Measurements from ENCODE around the gene PAPPA.

Gene PAPPA

DNA sequence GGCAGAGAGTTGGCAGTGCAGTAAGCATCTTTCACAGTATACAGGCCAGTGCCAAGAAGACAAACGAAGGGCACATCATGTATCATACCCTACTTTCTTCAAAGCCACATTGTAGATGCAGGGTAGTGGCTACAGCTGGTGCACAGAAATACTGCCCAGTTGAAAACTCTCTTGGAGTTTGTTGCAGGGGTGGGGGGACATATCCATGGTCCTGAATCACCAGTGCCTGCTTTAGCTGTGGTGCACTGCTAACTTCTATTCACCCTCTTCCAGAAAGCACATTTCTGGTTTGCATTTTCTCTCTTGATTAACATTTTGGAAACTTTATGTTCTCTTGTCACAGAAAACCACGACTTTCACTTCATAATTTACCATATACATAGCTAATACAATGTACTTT is 196.6 kb downstream of the PAPPA start:
- intact Hi-C loops (cut with DNase I; ENCODE audit: low total_unique reads) = no loop called here
- peaks cover 0 to 12% (median 9%) of the 10 kb centered on the region in 3 donors for H3K36me3 ChIP-seq
- no peak for TF ChIP-seq CTCF (IDR thresholded peaks at IDR 0.05)
- H3K27ac ChIP-seq = no peak overlapping the region
- DNase-seq = no peak
- no peaks in the 10 kb centered on the region for H3K27me3 ChIP-seq
- H3K4me1 ChIP-seq = peaks cover 0 to 4% (median 0%) of the 10 kb centered on the region in 4 donors
- no peak overlapping the region for H3K4me3 ChIP-seq
- no peaks in the 10 kb centered on the region for H3K9me3 ChIP-seq

- intact Hi-C loops (cut with DNase I; ENCODE audit: low total_unique reads) = no loop called here
Observed at GRCh38 chr9:116352958-116353357, 199.4 kb downstream of the PAPPA start.

DNA sequence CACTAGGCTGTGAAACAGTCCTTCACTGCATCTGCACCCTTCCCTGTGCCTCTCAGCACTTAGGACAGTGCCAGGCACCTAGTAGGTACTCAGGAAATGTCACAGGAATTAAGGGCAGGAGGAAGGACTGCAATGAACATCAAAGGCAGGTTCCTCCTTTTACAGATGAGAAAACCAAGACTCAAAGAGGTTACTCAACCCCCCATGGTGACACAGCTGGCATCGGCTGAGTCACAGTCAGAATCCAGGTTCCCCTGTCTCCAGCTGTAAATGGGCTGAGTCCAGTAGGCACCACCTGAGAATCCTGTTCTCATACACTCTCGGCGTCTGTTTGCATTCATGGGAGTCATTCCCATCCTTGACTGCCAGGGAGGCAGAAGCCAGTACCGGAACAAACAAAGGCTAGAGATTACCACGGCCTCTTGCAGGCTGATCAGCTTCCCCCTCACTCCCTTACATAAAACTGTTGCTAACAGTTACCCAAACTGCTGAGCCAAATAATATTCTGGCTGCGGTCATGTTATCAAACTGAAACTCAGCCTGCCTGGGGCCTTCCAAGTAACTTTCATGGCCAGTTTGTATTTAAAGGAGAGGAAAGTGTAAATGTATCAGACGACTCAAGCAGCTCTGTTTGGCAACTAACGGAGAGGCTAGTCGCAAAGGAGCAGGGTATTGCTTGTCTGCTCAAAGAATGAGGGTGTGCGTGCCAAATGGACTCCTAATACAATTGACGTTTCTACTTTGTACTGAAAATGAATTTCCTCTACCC is 201.7 kb downstream of the PAPPA start:
- H3K4me3 ChIP-seq = no peak overlapping the region
- H3K27me3 ChIP-seq = no peaks in the 10 kb centered on the region
- intact Hi-C loops (cut with DNase I; ENCODE audit: low total_unique reads) = no loop called here
- DNase-seq = no peak
- H3K4me1 ChIP-seq = peaks cover 0 to 4% (median 0%) of the 10 kb centered on the region in 4 donors
- no peaks in the 10 kb centered on the region for H3K9me3 ChIP-seq
- H3K36me3 ChIP-seq = peaks cover 0 to 18% (median 12%) of the 10 kb centered on the region in 3 donors
- no peak overlapping the region for H3K27ac ChIP-seq
- TF ChIP-seq CTCF (IDR thresholded peaks at IDR 0.05) = no peak

More at GRCh38 chr9:116352958-116353357, 199.4 kb downstream of the PAPPA start:
- Histone ChIP-seq H3K9me3 (no peaks in the 10 kb centered on the region), H3K27ac (no peak overlapping the region), H3K36me3 (peaks cover 0 to 18% (median 12%) of the 10 kb centered on the region in 3 donors), H3K4me1 (peaks cover 0 to 4% (median 0%) of the 10 kb centered on the region in 4 donors), H3K27me3 (no peaks in the 10 kb centered on the region), H3K4me3 (no peak overlapping the region)
- no peak for TF ChIP-seq CTCF (IDR thresholded peaks at IDR 0.05)
- DNase-seq = no peak

DNA sequence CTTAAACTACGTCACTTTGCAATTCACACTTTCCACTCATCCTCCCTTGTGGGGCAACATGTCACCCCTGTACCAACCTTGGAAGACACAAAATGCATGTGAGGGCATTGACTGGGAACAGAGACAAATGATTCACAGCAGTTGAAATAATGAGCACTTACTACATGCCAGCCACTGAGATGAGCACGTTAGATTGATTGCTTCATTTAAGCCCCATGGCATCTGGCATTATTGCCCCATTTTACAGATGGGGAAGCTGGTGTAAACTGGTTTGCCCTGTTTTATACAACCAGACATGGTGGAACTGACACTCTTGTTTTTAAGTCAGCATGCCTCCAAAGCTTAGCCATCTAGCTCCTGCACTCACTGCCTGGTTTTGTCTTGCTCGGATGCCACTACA is 204.7 kb downstream of the PAPPA start:
- no peak for TF ChIP-seq CTCF (IDR thresholded peaks at IDR 0.05)
- intact Hi-C loops (cut with DNase I; ENCODE audit: low total_unique reads) = no loop called here
- Histone ChIP-seq H3K27me3 (no peaks in the 10 kb centered on the region), H3K4me3 (no peak overlapping the region), H3K36me3 (peaks cover 0 to 18% (median 10%) of the 10 kb centered on the region in 3 donors), H3K4me1 (peaks cover 0 to 4% (median 0%) of the 10 kb centered on the region in 4 donors), H3K9me3 (no peaks in the 10 kb centered on the region), H3K27ac (no peak overlapping the region)
- DNase-seq = no peak

DNA sequence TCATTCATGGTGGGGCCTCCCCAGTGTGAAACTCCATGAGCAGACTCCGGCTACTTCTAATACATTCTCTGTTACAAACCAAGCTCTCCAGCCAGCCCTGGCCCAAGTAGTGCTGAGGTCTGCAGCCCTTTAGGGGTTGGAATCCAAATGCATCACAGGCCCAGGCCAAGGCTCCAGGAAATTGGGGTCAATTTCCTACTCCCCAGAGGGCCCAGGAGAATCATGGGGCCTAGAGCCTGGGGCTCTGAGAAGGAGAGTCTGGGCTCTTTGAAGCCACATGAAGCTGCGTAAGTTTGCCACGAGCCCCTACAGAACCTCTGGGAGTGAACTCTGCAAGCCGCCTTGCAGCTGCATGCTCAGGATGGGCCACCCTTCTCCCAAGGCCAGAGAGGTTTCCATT is 206.4 kb downstream of the PAPPA start:
- no peak overlapping the region for H3K27ac ChIP-seq
- no peak overlapping the region for H3K4me3 ChIP-seq
- no peak for TF ChIP-seq CTCF (IDR thresholded peaks at IDR 0.05)
- H3K27me3 ChIP-seq = no peaks in the 10 kb centered on the region
- H3K36me3 ChIP-seq = peaks cover 0 to 13% (median 12%) of the 10 kb centered on the region in 3 donors
- no peaks in the 10 kb centered on the region for H3K9me3 ChIP-seq
- H3K4me1 ChIP-seq = peaks cover 0 to 1% (median 0%) of the 10 kb centered on the region in 4 donors
- no peak for DNase-seq
- intact Hi-C loops (cut with DNase I; ENCODE audit: low total_unique reads) = loop anchor here (5.0 to 10.0 kb wide), 2 partner anchors 217 to 765 kb away; no protein-coding TSS in a partner anchor
